ENCODE data around the gene JAKMIP2. TPM values are rescaled to one million over a fixed set of nuclear protein-coding genes. Genes with fewer than 3 reads are reported as not detected.

JAKMIP2 gene
- polyA plus RNA-seq, 4 donors, result 3.6 to 5.4 (median 4.9) TPM

DNA sequence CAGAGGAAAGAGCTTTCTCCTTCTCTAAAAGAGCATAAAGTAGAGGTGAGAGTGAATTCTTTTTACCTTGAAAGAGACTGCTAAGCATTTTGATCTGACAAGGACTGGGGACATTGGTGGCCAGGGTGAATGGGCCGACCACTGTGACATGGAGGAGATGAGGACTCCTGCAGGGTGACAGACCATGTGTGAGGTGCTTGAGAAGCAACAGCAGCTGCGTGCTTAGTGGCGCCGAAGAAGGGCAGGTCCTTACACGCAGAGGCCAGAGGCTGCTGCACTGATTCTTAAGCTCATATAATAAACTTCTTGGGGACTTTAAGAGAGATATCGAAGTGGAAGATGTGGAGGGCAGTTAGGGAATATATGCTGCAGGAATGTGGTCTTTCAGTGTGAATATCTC, 8.7 kb upstream of the JAKMIP2 start:
- no peak for DNase-seq (ENCODE audit: low read depth in 4 of 4, low spot score in 3 of 4)

DNA sequence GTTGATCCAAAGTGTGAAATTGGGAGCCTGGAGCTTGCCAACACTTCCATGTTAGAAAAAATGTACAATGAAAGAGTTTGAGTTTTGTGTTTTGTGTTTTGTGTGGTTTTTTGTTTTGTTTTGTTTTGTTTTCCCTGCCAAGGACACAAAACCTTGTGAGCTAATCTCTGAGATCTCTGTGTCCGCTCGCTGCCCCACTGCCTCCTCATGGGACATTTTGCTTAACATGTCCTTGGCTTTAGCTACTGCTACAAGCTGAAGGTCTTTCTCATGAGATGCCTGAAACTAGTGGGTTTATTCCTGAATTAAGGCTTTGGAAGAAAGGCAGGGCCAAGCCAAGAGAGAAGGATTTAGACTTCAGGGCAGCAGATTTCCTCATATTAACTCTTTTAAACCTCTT, 7.3 kb upstream of the JAKMIP2 start:
- no peak for DNase-seq (ENCODE audit: low read depth in 4 of 4, low spot score in 3 of 4)

DNA sequence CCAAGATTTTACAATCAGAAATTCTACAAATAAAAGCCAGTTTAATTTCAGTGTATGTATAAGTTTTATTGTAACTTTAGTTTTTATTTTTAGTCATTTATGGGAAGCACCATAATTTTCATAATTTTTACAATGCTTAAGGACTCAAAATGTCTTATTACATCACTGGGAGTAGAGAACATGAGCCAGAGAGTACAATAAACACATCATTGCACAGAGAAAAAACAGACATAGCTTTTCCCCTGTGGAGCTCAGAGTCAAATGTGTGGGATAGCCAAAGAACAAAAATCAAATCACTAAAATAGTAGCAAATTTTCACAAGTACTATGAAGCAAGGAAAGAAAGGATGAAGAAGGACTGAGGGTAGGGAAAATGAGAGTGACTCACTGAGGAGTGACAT, 5.5 kb upstream of the JAKMIP2 start:
- no peak for DNase-seq (ENCODE audit: low read depth in 4 of 4, low spot score in 3 of 4)

DNA sequence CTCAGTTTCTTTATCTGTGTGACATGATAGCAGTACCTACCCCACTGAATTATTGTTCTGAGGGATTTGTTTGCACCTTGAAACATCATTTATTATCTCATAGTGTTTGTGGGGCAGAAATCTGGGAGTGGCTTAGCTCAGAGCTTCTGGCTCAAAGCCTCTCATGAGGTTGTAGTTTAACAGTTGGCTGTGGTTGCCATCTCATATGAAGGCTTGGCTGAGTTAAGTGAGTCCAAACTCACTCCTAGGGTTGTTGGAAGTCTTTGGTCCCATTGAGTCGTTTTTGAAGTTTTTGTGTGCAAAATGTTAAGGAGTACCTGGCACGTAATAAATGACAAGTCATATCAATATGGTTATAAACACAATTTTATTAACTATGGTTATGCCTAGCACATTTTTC, 3.6 kb upstream of the JAKMIP2 start:
- DNase-seq (ENCODE audit: low read depth in 4 of 4, low spot score in 3 of 4), result no peak

DNA sequence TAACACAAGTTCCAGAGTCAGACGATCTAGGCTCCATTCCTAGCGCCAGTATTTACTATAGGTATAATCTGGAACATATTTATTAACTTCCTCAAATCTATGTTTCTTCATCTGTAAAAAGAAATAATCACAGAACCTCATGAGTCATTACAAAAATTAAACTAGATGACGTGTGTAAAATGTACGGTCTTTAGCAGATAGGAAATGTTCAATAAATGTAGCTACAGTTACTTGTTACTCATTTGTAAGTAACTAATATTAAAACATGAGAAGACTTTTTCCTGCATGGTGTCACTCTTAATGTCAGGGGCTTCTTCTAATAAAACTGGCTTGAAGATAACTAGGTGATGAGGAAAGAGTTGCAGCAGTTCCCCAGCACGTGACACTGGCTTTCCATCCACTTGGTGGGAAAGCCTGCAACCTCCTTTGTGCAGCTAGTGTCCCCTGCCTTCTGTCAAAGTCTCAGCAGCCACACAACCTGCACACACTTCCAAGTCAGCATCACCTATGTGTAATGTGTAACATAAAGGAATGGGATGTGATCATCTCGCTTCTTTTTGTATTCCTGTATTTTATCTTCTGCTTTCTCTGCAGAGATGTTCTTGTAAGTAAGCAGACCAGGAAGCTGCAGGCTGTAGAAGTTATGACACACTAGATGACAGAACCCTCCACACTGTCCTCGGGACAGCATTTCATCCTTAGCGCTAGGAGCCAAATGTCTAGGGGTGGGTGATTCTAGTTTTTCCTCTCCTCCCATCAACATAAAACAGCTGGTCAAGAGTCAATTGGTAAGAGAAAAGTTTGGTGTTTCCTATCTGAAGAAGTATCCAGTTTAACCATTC, 1.8 kb upstream of the JAKMIP2 start:
- DNase-seq (ENCODE audit: low read depth in 4 of 4, low spot score in 3 of 4), result no peak

DNA sequence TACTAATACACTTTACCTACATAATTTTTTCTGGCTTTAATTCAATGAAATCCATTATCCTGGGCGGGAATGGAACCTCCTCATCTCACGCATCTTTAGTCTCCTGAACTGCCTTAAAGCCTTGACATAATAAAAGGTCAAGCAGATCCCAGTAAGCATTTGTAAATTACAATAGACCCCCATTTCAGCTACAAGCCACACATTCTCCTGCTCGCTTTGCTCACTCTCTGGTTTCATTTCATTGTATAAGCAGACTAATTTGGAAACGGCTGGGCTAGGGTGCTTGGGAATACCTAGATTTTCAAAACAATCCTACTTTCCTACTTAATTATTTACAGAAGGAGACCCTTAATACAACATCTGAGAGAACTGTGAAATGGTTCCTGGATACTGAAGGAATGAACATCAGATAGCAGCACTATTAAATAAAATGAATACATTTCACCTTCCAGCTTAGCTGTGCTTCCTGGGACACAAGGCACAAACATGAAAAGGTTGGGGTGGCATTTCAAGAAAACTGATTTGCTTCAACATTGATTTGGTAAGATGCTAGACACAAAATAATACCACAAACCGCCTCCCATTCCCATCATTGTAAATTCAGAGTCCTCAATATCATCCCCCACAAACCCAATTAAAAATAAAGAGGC, 1.5 kb downstream of the JAKMIP2 start:
- DNase-seq (ENCODE audit: low read depth in 4 of 4, low spot score in 3 of 4), result no peak

DNA sequence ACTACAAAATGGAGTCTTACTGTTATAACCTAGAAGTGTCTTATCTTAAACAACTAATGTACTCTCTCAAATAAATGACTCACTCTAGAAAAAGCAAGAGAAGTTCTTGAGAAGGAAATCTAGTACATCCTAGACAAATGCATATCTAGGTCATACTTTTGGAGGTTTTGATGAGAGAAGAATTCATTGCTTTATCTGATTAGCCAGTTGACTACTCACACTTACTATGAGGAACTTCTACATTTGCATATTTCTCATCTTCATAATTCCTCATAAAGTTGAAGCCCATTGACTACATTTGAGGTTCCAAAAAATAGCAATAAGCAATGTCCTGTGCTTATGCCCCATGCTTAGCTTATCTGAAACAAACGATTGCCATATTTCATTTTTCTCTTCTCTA, 2.8 kb downstream of the JAKMIP2 start:
- DNase-seq (ENCODE audit: low read depth in 4 of 4, low spot score in 3 of 4), result no peak

DNA sequence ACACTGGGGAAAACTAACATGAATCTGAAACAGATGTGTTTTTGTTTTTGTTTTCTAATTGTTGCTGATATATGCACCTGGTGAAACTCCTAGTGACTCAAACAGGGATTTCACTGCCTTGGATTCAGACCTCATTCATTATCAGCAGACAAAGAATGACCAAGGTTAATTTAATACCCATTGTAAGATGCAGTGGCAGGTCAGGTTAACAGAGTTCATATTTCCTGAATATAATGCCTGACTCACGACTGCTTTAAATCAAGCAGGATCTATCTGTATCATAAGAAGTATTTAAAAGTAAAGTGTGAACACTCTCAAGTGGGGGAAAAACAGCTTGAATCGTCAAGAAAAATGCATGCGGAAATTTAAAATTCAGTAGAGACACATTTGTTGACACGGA, 5.5 kb downstream of the JAKMIP2 start:
- DNase-seq (ENCODE audit: low read depth in 4 of 4, low spot score in 3 of 4), result no peak

DNA sequence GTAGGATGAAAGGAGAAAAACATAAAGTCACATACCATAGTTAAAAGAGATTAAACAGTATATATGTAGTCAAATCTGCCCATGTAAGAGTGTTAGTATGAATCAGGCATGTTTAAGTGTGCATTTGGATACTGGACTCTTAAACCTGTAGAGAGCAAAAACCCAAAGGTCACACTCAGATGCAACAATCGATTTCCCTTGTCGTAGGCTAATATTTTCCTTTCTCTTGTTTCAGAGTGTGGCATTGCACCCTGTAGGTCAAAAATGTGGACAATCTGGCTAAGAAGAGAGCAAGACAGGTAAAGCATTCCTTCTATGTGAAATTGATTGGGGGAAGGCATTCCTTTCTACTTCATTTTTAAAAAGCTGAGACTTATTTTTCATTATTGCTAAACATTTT, 8.9 kb downstream of the JAKMIP2 start:
- no peak for DNase-seq (ENCODE audit: low read depth in 4 of 4, low spot score in 3 of 4)

DNA sequence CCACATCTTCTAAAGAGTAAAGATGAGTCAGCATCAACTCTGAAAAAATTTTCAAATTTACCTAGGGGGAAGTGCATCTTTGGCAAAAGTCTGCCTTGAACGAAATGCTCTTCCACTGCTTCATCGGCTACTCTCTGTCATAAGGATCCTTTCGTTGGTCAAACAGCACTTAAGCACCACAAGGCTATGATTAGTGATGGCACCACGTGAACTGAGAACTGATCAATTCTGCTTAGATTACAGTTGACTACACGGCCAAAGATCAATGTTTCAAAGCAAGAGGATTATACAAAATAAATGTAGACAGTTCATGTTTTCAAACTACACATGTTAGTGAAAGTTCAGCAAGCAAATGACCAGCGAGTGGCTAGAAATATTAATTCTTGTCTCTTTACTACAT, 9.4 kb downstream of the JAKMIP2 start:
- DNase-seq (ENCODE audit: low read depth in 4 of 4, low spot score in 3 of 4), result no peak

DNA sequence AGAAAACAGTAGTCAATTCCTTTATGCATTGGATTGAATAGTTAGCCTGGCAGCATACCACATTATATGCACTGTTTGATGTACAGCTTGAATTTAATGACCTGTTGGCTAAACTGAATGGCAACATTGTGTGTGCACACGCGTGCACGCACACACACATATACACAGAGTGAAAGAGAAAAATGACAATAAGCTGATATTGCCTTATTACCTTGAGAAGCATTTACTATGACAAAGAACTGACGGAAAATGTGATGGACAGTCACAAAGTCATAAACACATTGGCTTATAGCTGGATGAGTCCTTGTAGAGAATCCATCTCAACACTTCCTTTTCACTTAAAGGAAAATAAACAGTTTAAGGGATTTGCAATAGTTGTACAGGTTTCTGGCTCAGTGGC, 15.5 kb downstream of the JAKMIP2 start:
- DNase-seq (ENCODE audit: low read depth in 4 of 4, low spot score in 3 of 4), result no peak

DNA sequence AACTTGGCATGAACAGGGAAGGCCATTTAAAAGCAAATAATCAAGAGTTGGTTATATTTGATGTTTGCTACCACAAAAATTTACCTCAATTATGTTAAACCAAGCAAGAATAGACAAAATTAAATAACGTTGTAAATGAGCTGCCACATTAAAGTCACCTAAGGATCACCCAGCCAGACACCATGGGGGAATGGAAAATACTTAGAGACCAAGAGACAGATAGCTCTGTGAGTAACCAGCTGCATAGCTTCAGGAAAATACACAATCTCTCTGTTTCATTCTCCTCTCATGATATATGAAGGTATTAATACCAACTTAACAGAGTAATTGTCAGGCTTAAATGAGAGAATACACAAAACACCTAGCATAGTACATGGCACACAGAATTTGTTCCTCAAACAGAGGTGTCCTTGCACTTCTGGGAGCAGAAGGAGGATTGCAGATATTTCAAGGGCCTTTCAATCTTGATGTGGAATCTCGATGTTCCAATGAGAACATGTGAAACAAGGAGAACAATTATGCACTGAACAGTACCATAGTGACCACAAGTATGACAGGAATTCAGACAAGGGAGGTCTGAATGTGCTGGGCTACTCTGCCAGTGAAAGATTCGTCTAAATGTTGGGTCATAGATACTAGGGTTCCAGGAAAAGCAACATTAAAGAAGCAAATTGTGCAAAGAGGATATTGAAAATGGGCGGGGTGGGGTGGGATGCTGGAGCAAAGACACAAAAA, 18.6 kb downstream of the JAKMIP2 start:
- no peak for DNase-seq (ENCODE audit: low read depth in 4 of 4, low spot score in 3 of 4)

DNA sequence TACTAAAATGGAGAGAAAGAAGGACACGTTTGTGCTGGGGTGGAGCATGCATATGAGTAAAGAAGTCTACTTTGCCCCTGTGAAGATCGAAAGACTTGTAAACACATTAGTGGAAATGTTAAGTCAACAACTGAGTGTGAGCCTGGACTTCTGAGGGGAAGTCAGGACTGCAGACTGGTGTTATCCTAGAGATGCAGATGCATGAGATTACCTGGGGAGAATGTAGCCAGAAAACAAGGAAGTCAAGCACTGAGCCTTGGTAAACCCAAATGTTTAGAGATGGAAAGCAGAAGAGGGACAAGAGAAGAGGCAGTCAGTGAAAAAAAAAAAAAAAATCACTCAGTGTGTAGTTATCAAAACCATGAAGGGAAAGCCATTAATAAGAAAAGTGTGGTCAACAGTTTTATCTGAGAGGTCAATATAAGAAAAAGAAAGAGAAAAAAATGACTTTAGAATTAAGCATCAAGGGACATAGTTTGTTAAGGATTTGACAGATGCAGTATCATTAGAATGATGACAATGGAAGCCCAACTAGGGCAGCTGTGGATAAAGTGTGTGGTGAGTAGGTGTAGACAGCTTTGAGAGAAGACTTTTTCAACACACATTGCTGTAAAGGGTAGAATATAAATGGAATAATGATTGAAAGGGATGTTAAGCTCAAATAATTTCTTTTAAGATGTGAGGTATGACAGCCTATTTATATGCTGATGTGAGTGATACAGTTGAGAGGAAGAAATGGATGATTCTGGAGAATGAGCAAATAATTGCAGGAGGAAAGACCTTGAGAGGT, 22.2 kb downstream of the JAKMIP2 start:
- no peak for DNase-seq (ENCODE audit: low read depth in 4 of 4, low spot score in 3 of 4)

DNA sequence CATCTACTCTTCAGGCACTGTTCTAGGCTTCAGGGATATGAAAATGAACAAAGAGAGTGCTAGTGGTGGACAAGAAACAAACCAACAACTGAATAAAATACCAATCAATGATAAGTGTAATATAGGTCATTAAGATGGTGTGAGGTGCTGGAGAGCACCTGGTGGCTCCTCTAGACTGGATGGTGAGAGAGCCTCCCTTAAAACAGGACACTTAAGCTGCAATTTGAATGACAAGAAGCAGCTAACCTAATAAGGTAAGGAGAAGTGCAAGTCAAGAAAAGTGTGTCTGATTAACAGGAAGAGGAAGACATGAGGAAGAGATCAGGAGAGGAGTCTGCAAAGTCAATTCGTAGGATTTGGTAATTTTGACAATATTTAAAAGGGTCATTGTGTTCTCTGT, 23.1 kb downstream of the JAKMIP2 start:
- DNase-seq (ENCODE audit: low read depth in 4 of 4, low spot score in 3 of 4), result no peak

DNA sequence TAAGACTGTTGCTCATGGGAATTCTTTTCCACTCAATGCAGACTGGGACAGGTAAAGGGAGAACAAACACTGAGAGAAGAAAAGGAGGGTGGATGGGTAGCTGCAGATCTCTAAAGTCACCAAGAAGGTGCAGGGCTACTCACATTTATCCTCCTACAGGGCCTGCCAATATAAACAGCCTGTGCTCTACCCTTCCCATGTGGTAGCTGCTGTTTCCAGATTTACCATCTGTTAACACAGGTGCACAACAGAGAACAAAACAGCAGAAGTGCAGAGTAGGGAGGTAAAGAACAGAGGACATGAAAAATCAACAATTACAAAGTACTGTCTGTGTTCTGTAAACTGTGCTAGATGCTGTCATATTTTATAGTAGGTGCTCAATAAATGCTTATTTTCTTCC, 26.0 kb downstream of the JAKMIP2 start:
- no peak for DNase-seq (ENCODE audit: low read depth in 4 of 4, low spot score in 3 of 4)

DNA sequence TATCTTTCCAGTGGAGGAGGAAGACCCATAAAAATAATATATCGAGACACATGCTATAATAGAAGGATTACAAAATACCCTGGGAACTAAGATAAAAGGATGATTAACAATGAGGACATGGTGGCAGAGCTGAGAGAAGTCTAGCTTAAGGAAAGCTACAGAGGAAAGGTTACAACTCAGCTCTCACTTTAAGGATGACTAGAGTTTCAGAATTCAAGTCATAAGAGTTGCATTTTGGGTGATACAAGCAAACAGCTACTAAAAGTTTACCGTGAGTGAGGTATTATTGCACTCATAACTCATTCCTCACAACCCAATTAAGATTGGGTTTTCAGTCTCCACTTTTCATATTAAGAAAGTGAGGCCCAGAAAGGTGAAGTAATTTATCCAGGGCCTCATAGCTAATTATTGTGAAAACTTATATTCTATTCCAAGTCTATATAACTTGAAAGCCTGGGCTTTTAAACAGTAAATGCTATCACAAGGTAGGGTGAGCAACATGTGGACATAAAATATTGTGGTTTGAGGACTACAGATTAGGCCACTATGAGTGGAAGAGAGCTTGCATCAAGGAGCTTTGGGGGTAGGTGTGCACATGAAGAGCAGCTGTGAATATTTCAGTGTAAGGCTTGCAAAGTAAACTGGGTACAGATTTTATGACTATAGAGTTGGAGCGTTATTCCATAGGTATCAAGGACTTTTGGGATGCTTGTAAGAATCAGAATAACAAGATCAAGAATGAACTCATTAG, 28.0 kb downstream of the JAKMIP2 start:
- no peak for DNase-seq (ENCODE audit: low read depth in 4 of 4, low spot score in 3 of 4)

DNA sequence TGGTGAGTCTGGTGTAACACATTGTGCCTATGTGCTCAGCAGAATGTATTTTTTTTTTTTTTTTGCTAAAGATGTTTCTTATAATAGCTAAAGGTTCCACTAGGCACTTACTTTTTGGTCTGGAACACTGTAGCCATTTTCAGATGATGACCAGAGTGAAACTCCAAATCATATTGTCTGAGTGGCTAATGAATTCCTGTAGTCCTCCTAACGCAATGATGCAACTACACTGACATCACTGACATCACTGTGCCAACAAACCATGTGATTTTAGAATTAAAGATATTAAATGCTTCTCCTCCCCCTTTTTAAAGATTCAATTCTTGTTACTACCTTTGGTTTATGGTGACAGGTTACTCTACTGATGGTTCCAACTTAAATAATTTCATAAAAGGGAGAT, 28.8 kb downstream of the JAKMIP2 start:
- no peak for DNase-seq (ENCODE audit: low read depth in 4 of 4, low spot score in 3 of 4)

DNA sequence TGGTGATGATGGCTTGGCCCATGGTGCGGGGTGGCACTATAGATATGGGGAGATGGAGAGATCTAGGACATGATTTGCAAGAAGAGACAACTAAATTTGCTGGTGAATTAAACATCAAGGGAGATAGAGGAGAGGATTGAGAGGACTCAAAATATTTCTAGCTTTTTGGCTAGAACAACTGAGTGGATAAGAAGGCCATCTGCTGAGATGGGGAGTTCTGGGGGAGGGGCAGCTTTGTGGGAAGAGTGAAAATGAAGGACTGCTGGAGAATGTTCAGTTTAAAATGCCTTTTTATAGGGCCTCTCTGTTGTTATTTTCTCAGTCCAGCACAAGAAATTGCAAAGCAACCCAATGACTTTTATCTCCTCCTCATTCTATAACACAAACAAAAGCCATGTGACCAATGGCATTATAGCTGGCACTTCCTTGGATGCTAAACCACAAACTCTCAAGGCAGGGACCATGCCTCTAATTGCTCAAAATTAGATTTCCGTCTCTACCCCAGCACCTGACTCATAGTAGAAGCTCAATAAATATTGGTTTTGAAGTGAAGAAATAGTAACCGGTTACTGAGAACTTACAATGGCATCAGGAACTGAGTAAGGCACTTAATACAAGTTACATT, 29.8 kb downstream of the JAKMIP2 start:
- DNase-seq (ENCODE audit: low read depth in 4 of 4, low spot score in 3 of 4), result no peak

DNA sequence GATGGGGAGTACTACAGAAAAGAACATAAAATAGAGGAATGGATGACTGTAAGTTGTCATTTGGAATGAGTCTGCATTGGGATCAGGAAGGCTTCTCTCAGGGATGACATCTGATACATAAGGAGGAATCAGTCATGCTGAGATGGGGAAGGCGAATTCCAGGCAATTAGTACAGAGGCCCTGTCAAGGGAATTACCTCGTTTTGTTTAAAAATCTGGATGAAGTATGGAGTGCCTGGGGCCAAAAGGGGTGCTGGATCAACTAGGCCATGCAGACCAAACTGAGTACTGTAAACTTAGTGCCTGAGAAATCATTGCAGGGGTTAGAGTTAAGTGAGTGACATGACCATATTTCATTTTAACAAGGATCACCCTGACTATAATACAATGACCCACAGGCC, 30.5 kb downstream of the JAKMIP2 start:
- DNase-seq (ENCODE audit: low read depth in 4 of 4, low spot score in 3 of 4), result no peak

All from right renal pelvis (tissue), 4 donors.